ENCODE measurements around the gene TSPAN14. TPM values are rescaled to one million over a fixed set of nuclear protein-coding genes. Genes with fewer than 3 reads are reported as not detected.
A peak's percentile ranks its signal among the peaks of the same experiment; 100 is the strongest.

TSPAN14 gene
- total RNA-seq, 2 donors from 2014 or later = 121 to 123 TPM

GRCh38 chr10:80485946-80486764, 32.0 kb downstream of the TSPAN14 start:
- peak overlapping the region; percentile 87 for H3K27ac Mint-ChIP-seq

GRCh38 chr10:80486785-80487420, 32.8 kb downstream of the TSPAN14 start:
- Histone ChIP-seq H3K9ac (ENCODE audit: extremely low read depth, low read length, poor library complexity, severe bottlenecking) (no peak overlapping the region), H3K4me1 (ENCODE audit: control insufficient read depth, insufficient read depth, low read length) (peaks cover 6% of the 10 kb centered on the region), H3K36me3 (ENCODE audit: control insufficient read depth, insufficient read depth, low read length) (peaks cover 41% of the 10 kb centered on the region), H3K9me3 (ENCODE audit: control insufficient read depth, low read length) (no peaks in the 10 kb centered on the region), H3K4me3 (ENCODE audit: low read length) (no peak overlapping the region), H3K27me3 (ENCODE audit: control insufficient read depth, insufficient read depth, low read length, poor library complexity, severe bottlenecking) (no peaks in the 10 kb centered on the region), H3K27ac (ENCODE audit: low read depth, low read length) (no peak overlapping the region)
- no peak for TF ChIP-seq CTCF (conservative IDR thresholded peaks at IDR 0.05)
- H3K36me3 Mint-ChIP-seq (ENCODE audit: low read depth) = peaks cover 34% of the 10 kb centered on the region
- no peak for DNase-seq
- no peaks in the 10 kb centered on the region for H3K27me3 Mint-ChIP-seq (ENCODE audit: insufficient read depth)
- no peak overlapping the region for H3K4me3 Mint-ChIP-seq
- H3K4me1 Mint-ChIP-seq = peaks cover 39% of the 10 kb centered on the region
- no peaks in the 10 kb centered on the region for H3K9me3 Mint-ChIP-seq
- H3K27ac Mint-ChIP-seq = no peak overlapping the region
- WGBS, 2 experiments (ENCODE audit: insufficient coverage in 1 of 2, insufficient read length in 1 of 2) = 88 to 93% methylated on average over 9 of the region's 9 CpGs

More at GRCh38 chr10:80485946-80486764, 32.0 kb downstream of the TSPAN14 start:
- Histone ChIP-seq H3K36me3 (ENCODE audit: control insufficient read depth, insufficient read depth, low read length) (peaks cover 35% of the 10 kb centered on the region), H3K9ac (ENCODE audit: extremely low read depth, low read length, poor library complexity, severe bottlenecking) (no peak overlapping the region), H3K27me3 (ENCODE audit: control insufficient read depth, insufficient read depth, low read length, poor library complexity, severe bottlenecking) (no peaks in the 10 kb centered on the region), H3K27ac (ENCODE audit: low read depth, low read length) (peak overlapping the region; percentile 44), H3K9me3 (ENCODE audit: control insufficient read depth, low read length) (no peaks in the 10 kb centered on the region), H3K4me3 (ENCODE audit: low read length) (no peak overlapping the region), H3K4me1 (ENCODE audit: control insufficient read depth, insufficient read depth, low read length) (peaks cover 6% of the 10 kb centered on the region)
- no peaks in the 10 kb centered on the region for H3K27me3 Mint-ChIP-seq (ENCODE audit: insufficient read depth)
- H3K9me3 Mint-ChIP-seq = no peaks in the 10 kb centered on the region
- 77 to 89% methylated on average over 6 to 17 of the region's 17 CpGs for WGBS, 2 experiments (ENCODE audit: insufficient coverage in 1 of 2, insufficient read length in 1 of 2)
- peaks cover 28% of the 10 kb centered on the region for H3K36me3 Mint-ChIP-seq (ENCODE audit: low read depth)
- H3K4me3 Mint-ChIP-seq = no peak overlapping the region
- TF ChIP-seq CTCF (conservative IDR thresholded peaks at IDR 0.05) = no peak
- no peak for DNase-seq
- H3K4me1 Mint-ChIP-seq = peaks cover 40% of the 10 kb centered on the region

GRCh38 chr10:80487421-80487785, 33.3 kb downstream of the TSPAN14 start:
- Histone ChIP-seq H3K27ac (ENCODE audit: low read depth, low read length) (no peak overlapping the region), H3K9ac (ENCODE audit: extremely low read depth, low read length, poor library complexity, severe bottlenecking) (no peak overlapping the region), H3K9me3 (ENCODE audit: control insufficient read depth, low read length) (no peaks in the 10 kb centered on the region), H3K27me3 (ENCODE audit: control insufficient read depth, insufficient read depth, low read length, poor library complexity, severe bottlenecking) (no peaks in the 10 kb centered on the region), H3K4me1 (ENCODE audit: control insufficient read depth, insufficient read depth, low read length) (peaks cover 6% of the 10 kb centered on the region), H3K4me3 (ENCODE audit: low read length) (no peak overlapping the region), H3K36me3 (ENCODE audit: control insufficient read depth, insufficient read depth, low read length) (peaks cover 44% of the 10 kb centered on the region)
- WGBS, 2 experiments (ENCODE audit: insufficient coverage in 1 of 2, insufficient read length in 1 of 2) = 88 to 92% methylated on average over 1 to 4 of the region's 4 CpGs
- H3K9me3 Mint-ChIP-seq = no peaks in the 10 kb centered on the region
- peaks cover 37% of the 10 kb centered on the region for H3K4me1 Mint-ChIP-seq
- no peak for TF ChIP-seq CTCF (conservative IDR thresholded peaks at IDR 0.05)
- H3K27ac Mint-ChIP-seq = no peak overlapping the region
- peaks cover 39% of the 10 kb centered on the region for H3K36me3 Mint-ChIP-seq (ENCODE audit: low read depth)
- H3K4me3 Mint-ChIP-seq = no peak overlapping the region
- no peak for DNase-seq
- no peaks in the 10 kb centered on the region for H3K27me3 Mint-ChIP-seq (ENCODE audit: insufficient read depth)
